GM12874 (cell line): ENCODE results near the gene USP48.

Experiments used
- TF ChIP-seq, protein P1 (sequence below): IDR thresholded peaks from 2 replicates; pipeline ENCODE4 v1.5.1; 2011; ENCODE audit warnings: low read depth, mild to moderate bottlenecking, control low read depth, low read length, moderate library complexity; ENCODE audit not compliant: insufficient read depth

The USP48 gene

GRCh38 chr1:21774835-21775549 lies 8.0 kb downstream of the USP48 start:
- TF ChIP-seq, protein P1, sequence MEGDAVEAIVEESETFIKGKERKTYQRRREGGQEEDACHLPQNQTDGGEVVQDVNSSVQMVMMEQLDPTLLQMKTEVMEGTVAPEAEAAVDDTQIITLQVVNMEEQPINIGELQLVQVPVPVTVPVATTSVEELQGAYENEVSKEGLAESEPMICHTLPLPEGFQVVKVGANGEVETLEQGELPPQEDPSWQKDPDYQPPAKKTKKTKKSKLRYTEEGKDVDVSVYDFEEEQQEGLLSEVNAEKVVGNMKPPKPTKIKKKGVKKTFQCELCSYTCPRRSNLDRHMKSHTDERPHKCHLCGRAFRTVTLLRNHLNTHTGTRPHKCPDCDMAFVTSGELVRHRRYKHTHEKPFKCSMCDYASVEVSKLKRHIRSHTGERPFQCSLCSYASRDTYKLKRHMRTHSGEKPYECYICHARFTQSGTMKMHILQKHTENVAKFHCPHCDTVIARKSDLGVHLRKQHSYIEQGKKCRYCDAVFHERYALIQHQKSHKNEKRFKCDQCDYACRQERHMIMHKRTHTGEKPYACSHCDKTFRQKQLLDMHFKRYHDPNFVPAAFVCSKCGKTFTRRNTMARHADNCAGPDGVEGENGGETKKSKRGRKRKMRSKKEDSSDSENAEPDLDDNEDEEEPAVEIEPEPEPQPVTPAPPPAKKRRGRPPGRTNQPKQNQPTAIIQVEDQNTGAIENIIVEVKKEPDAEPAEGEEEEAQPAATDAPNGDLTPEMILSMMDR = no peak

- TF ChIP-seq, protein P1 = no peak
These were observed 9.4 kb downstream of the USP48 start for GRCh38 chr1:21773585-21773984.

DNA sequence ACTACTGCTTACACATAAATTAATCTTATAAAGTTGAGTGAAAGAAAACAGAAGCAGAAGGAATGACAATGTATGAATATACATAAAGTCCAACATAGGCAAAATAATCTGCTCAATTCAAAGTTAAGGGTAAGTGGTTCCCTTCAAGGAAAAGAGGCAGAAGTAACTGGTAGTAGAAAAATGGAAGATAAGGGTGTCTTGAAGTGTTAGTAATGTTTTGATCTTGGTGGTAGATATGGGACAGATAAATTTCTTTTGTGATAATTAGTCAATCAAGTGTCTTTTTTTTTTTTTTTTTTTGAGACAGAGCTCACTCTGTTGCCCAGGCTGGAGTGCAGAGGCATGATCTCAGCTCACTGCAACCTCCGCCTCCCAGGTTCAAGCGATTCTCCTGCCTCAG lies 12.7 kb downstream of the USP48 start:
- TF ChIP-seq, protein P1 = no peak

- TF ChIP-seq, protein P1 = no peak
These were observed 16.7 kb downstream of the USP48 start for GRCh38 chr1:21766210-21766609.

GRCh38 chr1:21764615-21765423 lies 18.1 kb downstream of the USP48 start:
- TF ChIP-seq, protein P1 = no peak

- TF ChIP-seq, protein P1 = no peak
These were observed 19.1 kb downstream of the USP48 start for GRCh38 chr1:21763694-21764419.

- TF ChIP-seq, protein P1 = no peak
These were observed 19.7 kb downstream of the USP48 start for GRCh38 chr1:21763236-21763635.
